ENCODE measurements around the gene SIK3.

SIK3 gene

DNA sequence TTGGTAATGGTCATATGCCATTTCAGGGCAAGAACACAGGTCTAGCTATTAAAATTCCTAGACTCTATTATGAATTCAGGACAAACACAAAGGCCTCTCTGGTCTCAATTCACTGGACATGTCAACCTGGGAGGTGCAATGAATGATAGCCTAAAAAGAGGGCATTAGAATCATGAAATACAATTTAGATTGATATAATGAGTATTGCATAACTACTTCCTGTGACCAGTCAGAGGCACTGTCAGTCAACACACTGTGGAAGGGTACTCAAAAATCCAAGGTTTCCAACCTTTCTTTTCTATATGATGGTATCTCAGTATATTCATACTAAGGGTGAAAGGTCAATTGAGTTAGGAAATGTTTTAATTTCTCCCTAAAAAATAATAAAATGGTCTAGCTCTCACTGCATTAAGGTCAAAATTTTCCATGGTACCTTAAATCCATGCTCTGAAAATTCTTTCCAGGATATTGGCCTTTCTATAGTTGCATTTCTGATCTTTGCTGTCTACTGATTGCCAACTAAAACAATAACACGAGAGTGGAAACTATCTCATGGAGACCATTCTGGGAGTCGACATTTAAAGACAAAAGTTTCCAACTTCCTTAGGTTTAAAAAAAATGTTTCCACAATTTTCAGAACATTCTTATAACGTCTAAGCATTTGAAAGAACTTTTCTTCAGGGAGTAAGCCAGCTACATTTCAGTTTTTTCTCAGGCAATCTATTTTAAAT lies 179.1 kb downstream of the SIK3 start:
- DNase-seq = no peak

DNA sequence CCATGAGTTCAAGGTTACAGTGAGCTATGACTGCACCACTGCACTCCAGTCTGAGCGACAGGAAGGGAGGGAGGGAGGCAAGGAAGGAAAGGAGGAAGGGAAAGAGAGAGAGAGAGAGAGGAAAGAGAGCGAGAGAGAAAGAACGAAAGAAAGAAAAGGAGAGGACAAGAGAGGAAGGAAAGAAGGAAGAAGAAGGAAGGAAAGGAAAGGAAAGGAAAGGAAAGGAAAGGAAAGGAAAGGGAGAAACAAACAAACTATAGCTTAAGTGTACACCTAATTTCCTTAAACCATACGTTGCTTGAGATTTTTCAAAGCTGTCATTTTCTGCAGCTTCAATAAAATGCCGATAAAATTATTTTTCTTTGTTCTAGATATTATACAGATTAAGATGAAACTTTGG lies 180.6 kb downstream of the SIK3 start:
- DNase-seq = no peak

DNA sequence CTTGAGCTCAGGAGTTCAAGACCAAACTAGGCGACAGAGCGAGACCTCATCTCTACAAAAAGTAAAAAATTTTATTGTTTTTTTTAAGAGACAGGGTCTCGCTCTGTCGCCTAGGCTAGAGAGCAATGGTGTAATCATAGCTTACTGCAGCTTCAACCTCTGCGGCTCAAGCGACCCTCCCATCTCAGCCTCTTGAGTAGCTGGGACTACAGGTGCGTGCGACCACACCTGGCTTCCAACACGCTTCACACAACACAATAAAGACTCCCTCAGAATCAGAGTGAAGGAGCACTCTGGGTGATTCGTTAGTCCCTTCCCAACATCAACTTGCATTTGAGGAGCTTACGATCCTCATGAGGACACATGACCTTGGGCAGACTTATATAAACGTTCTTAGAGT lies 181.3 kb downstream of the SIK3 start:
- no peak for DNase-seq

DNA sequence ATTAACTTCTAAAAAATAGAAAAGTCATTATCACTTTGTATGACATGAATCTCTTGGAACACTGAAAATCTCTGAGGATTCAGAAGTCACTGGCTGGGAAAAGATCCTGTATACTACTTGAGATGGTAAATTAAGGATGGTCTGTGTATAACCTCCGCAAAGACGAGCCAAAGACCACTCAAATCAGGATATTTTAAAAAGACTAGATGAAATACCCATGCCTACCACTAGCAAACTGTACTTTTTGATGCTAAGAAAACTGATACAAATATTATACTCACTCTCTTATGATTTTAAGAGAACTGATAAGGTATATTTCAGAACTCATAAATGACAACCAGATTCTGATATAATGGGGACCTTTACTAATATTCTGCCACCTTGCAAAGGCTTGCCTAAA lies 182.2 kb downstream of the SIK3 start:
- no peak for DNase-seq

DNA sequence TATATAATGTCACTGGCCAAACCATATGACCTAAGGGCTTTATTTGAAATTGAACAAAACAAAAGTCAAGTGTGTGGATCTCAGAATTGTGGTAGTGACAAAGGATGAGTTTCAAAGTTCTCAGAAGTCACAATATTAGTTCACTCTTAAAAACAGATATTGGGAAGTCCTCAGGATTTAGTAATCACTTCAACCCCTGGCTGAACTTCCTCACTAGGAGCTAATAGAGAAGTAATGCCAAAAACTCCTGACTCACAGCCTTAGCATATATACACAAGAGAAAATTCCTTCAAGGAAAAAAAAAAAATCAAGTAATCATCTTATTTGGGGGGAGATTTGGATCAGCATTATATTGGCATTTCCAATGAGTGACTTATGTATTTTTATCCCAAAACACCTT lies 185.2 kb downstream of the SIK3 start:
- no peak for DNase-seq

DNA sequence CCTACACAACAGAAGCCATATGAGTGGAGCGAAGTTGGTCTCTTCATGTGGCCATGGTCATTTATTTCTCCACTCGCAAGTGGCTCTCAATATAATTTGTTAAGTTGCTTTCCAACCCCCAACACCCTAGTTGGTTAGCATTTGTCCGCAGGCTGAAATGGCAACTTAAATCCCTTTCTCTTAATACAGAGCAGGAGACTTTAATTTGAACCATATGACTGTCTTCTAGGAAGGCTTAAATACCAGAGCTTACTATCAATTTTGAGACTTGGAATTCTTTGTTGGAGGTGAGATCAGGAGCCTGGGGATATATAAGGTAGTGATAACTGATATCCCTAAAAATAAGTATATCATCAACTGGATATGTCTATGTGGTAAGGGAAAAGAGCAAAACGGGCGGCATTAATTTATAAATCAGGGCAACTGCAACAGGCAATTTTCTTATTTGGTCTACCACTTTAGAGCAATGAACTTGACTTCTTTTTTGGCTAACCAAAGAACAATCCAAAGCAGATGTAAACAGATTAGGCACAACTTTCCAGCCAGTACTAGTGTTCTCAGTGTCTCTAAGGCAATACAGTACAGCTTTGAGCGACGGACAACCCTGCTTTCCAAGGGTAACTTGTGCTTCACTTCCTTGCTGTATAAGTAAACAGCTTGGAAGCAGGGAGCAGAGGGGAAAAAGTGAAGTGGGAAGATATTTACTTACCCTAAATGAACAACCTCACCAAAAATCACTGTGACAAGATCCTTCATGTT lies 186.1 kb downstream of the SIK3 start:
- no peak for DNase-seq

DNA sequence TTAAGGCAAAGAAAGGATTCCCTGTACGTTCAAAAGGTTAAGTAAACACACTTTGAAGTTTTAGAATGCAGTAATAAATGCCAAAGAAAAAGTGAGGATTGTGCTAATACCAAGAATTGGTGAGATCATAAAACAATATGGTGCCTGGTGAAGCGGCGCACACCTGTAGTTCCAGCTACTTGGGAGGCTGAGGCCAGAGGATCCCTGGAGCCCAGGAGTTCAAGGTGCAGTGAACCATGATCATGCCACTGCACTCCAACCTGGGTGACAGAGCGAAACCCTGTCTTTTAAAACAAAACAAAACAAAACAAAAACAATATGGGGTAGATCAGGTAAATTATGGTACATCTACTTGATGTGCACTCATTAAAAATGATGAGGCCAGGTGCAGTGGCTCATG lies 187.4 kb downstream of the SIK3 start:
- no peak for DNase-seq

DNA sequence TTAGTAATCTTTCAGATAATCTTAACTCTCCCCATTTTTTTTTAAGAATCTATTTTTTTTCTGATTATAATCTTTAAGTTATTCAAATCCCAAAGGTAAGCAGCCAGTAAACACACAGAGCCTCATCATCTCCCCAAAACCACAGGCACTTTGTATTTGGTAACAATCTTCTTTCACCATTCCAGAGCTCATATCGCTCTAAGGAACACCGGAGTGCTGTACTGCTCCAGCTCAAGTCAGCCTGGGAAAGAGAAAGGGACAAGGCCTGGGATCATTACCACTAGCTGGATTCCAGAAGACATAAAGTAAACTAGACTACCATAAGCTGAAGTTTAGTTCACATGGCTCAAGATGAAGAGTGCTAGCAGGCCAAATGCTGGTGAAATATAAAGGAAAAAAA lies 187.8 kb downstream of the SIK3 start:
- no peak for DNase-seq

DNA sequence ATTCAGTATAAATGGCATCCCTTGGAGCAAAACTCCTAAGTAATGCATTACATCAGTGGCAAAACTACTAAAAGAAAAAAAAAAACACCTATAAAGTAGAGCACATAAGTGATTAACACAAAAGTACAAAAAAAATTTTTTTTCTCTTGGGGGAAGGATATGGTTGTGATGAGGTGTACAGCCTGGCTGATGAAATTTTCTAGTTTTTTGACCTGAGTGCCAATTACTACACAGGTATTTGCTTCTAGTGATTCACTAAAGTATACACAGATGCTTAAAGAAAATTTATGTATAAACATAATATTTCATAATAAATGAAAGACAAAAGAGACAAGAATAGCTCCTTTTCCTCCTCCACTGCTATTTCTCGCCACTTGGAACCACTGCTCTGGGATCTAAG lies 189.0 kb downstream of the SIK3 start:
- no peak for DNase-seq

DNA sequence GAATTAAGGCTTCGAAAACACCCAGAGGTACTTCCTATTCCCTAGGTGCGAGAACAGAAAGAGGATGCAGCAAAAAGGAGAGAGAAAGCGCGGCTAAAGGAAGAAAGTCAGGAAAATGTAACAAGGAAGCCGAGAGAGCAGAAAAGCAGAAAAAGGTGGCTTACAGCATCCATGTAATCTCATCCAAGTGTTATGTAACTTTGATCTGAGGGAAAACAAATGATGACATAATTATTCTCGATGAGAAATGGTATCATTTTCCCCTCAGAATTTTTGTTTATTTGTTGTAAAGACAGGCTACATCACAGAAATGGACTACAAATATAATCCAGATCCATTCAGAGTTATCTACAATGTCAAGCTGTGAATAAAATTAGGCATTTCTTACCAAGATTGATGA lies 191.7 kb downstream of the SIK3 start:
- DNase-seq = no peak

DNA sequence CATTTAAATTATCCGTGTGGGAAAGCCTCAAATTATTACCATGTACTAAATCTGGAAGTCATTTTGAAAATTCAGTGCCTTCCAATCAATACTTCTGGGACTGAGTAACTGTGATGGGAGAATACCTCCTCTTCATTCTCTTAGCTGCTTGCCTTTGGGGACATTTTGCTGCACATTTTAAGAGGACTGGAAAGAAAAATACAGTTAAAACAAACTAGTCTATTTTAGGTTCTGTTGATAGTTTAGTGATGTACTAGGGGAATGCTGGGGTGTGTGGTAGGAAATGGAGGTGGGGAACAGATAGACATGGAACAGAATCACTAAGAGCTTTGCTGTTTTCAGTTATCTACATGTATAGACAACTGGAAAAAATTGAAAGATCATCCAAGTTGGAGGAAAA lies 195.1 kb downstream of the SIK3 start:
- no peak for DNase-seq

DNA sequence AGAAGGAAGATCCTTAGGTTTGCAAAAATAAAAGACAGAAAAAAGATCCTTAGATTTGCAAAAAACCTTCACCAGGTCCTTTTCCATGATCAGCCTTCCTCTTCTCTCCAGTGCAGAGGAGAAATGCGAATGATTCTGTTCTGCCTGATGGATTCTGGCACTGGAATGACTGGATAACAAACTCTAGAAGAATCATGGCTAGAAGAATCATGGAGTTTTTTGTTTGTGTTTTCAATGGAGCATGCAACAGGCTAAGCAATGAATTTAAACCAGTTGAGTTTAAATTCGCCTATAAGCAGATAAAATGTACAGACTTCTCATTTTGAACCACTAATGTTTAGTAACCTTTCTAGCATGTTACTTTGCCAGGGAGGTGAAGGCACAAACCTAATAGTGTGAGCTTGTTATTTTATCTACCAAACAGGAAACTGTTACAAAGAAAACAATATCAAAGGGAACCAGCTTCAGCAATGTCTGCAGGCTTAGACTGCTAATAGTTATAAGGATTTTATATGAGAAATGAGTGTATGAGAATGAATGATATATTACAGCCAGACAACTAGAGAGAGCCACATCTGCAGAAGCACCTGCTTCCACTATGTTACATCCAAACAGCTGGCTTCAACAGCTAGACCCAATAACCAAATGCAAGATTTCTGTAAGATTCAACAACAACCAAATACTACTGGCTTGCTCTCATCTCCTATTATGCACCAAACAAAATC lies 196.1 kb downstream of the SIK3 start:
- no peak for DNase-seq

DNA sequence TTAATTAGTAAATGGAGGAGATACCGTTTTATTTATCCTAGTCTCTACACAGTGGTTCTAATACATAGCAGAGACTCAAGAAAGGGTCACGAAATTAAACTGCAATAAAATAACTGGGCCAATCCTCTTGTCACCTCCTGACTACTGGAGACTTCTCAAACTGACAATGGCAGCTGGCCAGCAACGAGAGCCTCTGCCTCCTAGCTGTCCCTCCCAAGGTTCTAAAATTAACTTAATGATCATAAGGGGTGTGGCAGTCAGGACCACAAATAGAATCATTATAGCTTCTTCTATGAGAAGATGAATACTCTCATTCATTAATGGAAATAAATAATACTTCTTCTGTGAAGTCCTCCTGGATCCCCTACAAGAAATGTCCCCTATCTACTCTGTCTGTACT lies 197.0 kb downstream of the SIK3 start:
- no peak for DNase-seq

DNA sequence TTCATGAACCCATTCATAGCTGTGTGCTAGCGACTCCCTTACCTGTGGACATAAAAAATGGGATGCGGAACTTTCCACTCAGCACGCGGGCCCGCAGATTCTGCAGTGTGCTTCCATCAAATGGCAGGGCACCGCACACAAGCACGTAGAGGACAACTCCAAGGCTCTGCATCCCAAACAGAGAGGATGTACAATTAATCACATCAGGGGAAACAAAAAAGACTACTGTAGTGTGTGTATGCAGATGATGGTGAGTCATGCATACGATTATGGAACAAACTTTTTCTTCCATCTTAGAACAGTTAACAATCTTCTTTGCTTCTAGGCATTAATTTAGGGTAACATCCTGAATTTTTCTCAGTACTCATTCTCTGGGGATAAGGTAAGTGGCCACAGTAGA lies 202.0 kb downstream of the SIK3 start:
- DNase-seq = no peak

DNA sequence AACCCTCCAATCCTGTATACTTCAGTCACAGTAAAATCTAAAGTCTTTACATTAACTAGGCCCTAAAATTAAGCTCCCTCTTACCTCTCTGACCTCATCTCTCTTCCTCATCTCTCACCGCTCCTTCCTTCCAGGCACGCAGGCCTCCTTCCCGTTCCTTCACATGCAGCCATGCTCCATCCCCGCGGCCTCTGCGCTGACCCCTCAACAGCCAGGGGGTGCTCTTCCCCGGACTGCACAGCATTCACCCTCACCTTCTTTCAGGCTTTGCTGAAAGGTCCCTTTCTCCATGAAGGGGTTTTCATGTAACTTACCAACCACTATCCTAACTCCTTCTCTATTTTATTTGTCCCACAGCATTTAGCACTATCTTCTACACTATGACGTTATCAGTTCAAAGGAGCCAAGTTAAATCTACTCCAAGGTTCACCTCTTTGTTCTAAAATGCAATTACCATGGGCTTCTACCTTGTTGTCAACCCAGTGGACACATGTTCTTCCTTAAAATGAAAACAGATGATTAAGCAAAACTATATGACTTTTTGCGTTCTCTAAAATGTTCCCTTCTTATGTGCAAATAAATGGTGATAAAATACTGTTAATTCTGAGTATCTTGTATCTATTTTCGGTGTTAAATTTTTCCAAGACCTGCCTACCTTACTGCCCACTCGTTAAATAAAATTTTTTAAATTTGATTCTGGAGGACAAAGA lies 203.0 kb downstream of the SIK3 start:
- DNase-seq = peak; percentile 12

DNA sequence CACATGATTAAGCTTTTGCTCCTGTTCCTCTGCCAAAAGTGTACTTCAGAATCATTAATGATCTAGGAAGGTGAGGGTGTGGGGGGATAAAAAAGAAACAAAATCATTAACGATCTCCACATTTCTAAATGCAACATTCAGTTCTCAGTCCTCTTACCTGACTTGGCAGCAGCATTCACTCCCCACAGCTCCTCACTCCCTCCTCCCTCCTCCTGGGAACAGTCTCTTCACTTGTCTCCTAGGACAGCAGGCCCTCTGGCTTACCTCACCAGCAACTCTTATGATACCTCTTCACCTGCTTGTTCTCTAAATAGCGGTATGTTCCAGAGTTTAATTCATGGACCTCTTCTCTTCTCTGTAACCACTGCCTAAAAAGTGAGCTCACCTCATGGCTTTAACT lies 204.3 kb downstream of the SIK3 start:
- DNase-seq = no peak

DNA sequence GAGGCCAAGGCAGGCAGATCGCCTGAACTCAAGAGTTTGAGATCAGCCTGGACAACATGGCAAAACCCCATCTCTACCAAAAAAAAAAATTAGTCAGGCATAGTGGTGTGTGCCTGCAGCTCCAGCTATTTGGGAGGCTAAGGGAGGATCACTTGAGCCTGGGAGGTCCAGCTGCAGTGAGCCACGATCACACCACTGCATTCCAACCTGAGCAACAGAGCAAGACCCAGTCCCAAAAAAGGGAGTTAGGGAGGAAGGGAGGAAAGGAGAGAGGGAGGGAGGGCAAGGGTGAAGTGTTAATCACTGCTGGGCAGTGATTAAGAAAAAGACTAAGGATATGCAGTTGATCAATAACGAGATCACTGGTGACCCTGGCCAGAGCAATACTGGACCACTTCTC lies 204.8 kb downstream of the SIK3 start:
- no peak for DNase-seq

DNA sequence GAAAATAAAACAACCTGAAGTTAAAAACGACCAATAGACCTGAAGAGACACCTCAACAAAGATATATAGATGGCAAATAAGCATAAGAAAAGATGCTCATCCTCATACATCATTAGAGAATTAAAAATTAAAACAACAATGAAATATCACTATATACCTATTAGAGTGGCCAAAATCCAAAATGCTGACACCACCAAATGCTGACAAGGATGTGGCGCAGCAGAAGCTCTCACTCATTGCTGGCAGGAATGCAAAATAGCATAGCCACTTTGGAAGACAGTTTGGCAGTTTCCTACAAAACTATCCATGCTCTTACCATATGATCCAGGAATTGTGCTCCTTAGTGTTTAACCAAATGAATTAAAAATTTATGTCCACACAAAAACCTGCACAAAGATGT lies 205.9 kb downstream of the SIK3 start:
- no peak for DNase-seq

DNA sequence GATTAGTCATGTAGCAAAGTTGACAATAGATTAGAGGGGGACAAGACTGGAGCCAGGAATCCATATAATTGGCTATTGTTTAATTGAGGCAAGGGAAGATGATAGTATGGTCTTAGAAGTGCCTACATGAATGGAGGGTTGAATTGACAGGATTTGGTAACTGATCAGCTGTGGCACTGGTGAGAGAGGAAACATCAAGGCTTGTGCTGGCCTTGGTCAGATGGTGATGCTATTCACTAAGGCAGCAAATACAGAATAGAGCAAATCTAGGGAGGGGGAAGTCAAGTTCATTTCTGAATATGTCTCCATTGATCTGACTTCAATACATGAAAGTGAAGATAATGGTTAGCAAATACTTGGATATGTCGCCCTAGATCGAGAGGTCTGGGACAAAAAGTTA lies 206.5 kb downstream of the SIK3 start:
- peak; percentile 19 for DNase-seq

DNA sequence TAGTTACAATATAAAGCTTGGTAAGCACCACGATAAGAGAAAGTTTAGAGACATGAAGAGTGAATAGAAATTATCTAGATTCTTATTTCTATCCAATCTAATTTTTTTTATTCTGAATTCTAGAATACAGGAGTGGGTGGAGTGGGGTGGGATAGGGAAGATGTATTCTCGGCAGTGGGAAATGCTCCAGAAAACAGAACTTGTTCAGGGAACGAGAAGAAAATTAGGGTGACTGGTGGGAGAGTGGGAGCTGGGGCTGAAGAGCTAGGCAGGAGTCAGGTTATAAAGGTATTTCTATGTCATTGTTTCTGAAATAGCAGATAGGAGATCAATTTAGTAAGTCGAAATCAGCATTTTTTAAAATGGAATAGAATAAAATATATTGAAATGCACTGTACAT lies 207.6 kb downstream of the SIK3 start:
- DNase-seq = no peak

DNA sequence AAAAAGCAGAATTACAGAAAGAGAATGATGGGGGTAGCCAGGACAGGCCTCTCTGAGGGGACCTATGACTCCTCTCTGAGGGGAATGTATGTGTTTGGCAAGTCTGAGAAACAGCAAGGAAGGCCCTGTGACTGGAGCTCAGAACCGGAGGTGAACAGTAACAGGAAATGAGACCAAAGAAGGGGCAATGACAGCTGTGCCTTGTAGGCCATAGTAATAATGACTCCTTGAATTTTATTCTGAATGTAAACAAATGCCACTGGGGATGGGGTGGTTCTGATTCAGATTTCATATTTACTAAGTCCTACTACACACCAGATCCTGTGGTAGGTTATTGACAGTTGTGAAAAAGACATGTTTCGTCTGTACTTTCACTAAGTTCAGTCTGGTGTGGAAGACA lies 208.0 kb downstream of the SIK3 start:
- DNase-seq = no peak

DNA sequence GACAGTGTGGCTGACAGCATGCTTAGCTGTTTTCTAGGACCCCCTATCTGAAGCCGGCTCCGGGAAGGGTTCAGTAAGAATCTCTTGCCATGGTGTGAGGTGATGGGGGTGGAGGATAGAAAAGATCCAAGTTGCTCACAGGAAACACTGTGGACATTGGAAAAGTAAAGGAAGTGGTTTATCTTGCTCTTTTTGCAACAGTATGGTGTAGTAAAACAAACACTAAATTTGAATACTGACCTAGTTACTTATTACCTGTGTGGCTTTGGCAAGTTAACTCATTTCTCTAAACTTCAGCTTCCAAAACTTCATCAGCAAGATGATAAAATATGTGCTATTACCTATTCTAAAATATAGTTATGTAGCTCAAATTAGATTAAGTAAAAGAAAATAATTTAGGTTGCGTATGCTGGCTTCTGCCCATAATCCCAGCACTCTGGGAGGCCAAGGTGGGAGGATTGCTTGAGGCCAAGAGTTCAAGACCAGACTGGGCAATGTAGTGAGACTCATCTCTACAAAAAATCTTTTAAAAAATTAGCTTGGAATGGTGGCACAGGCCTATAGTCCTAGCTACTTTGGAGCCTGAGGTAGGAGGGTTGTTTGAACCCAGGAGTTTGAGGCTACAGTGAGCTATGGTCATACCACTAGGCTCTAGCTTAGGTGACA lies 209.2 kb downstream of the SIK3 start:
- DNase-seq = no peak

DNA sequence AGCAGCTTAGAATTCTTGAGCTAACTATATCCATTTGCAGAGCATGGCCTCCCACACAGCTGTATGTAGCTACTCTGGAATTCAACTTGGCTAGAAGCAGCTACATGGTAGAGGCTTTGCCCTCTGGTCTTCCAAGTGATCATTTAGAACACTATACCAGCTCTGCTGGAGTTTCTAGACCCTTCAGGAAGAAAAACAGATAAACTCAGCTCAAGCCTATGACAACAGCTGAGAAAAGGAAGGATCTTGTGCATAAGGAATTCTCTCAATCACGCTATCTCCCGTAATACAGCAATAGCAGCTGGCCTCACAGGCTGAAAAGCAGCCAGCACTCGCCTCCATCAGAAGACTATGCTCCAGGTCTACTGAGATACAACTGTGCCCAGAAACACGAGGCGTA lies 210.2 kb downstream of the SIK3 start:
- DNase-seq = no peak
